HG03521 (cell line): ENCODE measurements around the gene PACS2.

Source experiments
- ATAC-seq: cut with Tn5 transposase; IDR thresholded peaks from one replicate; pipeline ENCODE4 v1.9.1; 2021; ENCODE audit warnings: mild to moderate bottlenecking, moderate library complexity; ENCODE audit not compliant: unreplicated experiment

The PACS2 gene

DNA sequence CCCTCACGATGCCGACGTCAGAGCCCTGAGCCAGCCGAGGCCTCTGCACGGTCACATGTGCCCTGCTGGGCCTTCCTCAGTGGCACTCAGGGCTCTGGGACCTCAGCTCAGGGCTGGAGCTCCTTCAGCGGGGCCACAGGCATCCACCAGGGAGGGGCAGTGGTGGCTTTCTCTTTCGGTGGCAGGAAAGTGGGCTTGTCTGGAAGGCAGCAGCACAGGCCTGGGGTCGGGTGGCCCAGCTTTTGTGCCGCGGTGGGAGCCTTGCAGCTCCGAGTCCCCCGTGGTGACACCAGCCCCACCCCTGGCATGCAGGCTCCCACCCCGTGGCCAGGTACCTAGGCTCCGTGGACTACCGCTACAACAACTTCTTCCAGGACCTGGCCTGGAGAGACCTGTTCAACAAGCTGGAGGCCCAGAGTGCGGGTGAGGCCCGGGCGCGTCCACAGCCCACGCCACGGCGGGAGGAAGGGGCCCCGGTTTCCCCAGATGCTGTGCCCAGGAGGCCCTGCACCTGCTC, 69.6 kb downstream of the PACS2 start:
- no peak for ATAC-seq

DNA sequence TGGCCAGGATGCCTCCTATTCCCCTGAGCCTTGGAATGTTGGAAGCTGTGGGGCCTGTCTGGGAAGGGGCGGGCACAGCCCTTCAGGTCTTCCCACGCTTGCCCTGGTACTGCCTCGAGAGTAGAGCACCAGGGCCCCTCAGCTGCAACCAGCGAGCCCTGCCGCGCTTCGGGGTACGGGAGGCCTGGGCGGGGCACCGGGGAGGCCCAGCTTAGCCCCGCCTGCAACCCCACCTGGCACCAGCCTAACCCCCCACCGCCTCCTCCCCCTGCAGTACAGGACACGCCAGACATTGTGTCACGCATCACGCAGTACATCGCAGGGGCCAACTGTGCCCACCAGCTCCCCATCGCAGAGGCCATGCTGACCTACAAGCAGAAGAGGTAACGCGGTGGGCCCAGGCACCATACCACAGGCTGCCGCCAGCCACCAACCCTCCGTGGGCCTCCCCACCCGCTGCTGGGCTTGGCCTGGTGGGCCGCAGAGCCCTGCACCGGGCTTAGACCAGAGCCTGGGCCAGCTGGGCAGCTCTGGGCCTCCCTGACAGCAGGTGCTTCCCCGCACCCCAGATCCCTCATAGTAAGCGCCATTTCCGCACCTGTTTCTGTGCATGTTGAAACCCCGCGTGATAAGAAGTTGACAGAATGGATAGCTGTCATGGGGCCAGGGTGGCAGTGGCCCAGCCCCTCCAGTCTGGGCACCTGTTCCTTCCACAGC, 70.2 kb downstream of the PACS2 start:
- ATAC-seq, result no peak

DNA sequence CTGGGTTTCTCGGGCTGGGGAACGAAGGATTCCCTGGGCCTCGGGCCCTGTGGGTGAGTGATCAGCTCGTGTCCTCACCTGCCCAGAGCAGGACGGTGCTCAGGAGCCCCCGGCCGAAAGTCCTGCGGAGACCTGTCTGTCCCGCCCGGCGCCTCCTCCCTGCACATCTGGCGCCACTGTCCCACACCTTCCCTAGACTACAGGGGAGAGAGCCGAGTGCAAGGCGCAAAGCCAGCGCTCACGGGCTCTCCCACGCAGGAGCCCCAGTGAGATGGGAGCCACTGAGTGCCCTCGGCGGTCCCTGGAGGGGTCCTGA, 70.7 kb downstream of the PACS2 start:
- ATAC-seq, result no peak

DNA sequence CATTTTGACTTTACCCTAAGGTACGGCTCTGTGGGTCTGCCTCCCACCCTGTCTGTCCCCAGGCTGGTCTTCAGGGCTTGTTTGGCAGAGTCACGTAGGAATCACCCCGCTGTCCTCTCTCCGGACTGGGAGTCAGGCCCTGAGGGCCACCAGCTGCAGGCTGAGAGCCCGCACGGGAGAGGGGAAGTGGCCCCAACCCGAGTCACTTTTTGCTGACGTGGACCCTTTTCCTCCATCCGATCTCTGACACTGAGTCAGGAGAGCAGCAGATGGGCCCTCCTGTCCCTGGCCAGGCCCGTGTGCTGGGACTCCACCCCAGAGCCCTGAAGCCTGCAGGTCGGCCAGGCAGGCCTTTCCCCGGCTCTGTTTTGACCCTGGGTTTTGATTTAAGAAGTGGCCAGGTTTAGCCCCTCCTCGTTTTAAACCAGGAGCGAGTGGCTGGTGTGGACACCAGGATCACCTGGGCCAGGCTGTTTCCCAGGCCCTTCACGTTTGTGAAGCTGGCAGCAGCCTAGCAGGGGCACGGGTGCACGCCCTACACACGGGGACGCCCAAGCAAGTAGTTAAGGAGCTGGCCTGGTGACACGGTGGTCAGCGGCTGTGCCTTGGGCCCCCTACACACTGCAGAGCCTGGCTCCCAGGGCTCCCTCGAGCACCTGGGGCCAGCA, 71.3 kb downstream of the PACS2 start:
- ATAC-seq, result no peak

DNA sequence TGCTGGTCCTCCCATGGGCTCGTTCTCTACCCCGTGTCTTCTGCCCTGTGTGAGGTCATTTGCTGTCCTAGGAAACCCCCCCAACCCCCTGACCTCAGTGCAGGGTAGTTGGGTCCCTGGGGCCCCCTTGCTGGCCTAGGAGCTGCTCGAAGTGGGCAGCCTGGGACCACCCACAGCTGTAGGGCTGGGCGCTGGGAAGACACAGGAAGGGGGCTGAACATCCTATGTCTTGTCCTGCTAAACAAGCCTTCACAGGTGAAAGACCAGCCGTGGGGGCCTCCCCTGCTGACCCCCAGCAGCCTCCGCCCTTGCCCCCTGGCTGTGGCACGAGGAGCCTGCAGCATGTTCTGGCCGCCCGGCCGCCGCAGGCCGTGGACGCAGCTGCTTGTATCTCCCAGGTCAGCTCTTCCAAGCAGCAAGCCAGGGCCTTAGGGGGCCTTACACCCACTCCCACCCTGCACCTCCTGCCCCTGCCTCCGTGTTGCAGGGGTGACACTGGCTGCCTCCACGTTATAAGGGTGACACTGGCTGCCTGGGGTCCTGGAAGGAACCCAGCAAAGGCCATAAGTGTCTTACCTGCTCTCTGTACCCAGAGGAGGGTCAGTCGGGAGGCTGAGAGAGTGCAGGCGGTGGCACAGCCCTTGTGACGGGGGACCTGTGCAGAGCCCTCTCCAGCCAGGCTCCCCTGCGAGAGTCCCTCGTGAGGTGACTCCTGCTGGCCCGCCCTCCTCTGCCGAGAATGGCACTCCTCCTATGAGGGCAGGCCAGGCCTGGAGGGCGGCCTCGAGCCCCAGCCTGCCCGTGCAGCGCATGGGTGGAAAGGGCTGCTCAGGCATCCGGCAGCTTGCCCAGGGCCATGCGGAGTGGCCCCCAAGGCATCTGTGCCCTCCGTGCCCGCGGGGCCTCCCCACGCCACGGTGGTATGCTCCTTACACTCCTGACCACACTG, 72.3 kb downstream of the PACS2 start:
- ATAC-seq, result no peak

DNA sequence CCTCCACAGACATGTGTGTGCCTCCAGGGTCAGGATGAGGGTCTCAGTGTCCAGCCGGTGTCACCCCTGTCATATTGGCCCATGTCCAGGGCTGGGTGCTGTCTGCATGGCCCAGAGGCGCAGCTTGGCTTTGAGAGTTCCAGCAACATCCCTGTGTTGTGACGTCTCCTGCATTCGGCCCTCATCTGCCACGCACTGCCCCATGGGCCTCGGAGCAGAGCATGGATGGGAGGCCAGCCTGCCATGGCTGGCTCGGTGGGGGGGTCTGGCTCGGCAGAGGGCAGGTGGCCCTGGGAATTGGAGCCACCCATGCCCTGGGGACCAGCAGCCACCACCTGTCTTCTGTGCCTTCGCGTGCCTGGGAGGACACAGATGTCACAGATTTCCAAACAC, 73.0 kb downstream of the PACS2 start:
- ATAC-seq, result no peak

DNA sequence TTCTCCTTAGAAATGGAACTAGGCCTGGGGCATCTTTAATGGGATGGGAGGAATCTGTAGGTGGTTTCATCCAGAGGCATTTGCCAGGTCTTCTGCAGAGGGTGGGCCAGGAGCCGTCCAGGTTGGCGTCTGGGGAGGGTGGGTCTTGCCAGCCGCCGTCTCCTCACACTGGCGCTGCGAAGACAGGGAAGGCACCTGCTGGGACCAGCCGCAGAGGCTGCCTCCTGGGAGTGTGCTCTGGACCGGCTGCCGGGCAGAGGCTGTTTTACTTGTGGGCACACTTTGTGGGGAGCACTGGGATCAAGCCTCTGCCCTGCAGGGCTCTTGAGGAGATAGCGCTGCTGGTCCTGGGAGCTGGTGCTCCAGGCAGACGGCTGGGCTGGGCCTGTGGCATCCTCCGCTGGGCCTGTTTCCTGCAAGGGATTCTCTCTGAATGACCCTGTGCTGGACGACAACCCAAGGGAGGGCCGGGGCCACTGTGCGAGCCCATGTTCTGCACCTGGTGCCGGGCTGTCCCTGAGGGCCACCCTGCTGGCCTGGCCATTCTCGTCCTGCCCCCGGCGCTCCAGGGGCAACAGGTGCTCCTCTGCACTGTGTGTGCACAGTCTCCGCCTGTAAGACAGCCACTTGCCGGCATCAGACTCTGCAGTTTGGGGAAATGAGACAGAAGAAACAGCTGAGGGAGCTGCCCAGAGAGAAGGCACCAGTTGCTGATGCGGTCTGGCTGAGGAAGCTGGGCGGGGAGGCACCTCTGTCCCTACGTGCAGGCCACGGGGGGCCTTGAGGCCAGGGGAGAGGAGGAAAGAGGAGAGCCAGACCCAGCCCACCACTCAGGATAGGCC, 73.8 kb downstream of the PACS2 start:
- ATAC-seq, result no peak

DNA sequence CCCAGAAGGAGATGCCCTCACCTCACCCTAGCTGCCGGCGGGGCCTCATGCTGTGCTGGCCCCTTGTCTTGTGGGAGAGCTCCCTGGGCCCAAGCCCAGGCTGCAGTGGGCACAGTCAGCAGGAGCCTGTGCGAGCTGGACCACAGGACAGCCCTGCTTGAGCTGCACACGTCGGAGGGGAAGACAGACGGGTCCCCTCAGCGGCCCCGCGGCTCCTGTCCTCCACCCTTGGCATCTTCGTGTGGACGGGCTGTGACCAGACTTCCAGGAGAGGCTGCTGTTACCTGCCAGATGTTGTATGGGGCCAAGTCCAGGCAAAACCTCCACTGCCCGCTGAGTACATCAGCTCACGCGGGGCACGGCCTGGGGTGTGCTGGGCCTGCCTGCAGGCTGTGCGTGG, 74.4 kb downstream of the PACS2 start:
- ATAC-seq, result no peak

DNA sequence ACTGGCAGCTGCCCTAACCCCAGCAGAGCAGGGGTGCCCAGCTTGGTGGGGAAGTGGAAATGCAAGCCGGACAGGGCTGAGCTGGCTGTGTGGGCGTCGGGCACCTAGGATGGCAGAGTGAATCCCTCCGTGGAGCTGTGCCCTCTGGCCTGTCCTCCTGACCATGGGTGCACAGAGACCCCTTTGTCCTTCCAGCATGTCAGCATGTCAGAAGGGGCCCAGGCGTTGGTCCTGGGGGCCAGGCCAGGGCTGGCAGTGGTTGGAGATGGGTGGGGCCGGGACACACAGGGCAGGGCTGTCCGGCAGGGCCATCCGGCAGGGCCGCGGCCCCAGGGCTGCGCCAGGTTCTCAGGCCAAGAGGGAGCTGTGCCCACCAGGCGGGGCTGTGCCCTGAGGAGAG, 75.0 kb downstream of the PACS2 start:
- no peak for ATAC-seq

DNA sequence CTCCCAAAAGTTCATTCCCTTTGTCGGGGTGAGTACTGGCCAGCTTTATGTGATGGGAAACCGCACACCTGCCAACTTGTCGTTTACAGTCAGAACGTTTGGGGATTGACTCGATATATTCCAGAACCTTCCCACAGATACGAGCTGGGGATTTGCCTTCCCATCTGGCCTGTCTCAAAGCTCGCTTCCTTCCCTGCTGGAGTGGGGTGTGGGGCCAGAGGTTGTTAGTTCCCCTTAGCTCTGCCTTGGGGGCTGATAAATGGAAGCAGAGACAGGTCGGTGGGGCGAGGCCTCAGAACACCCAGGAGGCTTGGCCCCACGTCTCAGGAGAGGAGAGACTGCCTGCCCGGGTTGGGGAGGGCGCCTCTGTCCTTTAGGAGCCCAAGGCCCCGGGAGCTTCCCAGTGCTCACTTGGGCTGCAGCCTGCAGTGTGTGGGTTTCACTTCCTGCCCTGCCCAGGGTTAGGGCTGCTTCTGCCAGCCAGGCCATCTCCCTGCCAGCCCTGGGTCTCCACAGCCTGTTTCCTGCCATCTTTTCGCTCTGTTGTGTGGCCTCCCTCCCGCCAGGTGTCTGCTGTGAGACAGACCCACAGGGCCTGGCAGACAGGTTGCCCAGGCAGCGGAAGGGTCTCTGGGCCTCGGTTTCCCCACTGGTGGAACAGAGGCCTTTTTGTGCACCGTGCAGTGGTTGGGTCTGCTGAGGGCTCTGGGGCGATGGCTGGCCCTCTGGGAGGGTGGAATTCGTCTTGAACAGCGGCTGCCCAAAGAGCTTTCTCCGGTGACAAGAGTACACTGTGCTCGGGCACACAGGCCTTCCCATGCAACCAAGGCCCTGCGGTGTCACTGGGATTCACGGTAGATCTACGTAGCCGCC, 75.7 kb downstream of the PACS2 start:
- ATAC-seq, result no peak

DNA sequence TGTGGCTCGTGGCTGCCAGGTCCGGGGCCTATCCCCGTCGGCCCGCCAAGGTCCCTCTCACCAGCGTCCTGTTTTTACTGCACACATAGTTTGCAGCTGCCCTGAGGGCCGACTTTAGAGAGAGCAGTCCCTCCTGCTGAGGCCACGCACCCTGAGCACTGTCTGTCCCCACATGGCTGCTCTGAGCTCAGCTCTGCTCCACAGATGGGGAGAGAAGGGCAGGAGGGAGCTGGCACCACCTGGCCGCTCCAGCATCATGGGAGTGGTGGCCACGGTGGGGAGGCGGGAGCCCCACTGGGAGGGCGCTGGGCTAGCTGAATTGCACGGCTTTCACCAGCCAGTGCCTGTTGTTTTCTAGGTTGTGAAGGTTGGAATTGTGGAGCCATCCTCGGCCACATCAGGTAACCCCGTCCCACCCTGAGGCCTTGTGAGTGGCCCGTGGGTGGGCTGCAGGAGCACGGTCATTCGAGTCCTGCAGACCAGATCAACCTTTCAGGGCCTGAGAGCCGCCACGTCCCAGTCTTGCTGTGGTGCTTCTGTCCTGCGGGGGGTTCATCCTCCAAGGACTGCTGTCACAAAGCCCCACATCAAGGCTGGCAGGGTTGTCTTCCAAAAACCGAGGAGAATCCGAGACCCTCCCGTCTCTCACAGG, 76.4 kb downstream of the PACS2 start:
- ATAC-seq, result no peak

DNA sequence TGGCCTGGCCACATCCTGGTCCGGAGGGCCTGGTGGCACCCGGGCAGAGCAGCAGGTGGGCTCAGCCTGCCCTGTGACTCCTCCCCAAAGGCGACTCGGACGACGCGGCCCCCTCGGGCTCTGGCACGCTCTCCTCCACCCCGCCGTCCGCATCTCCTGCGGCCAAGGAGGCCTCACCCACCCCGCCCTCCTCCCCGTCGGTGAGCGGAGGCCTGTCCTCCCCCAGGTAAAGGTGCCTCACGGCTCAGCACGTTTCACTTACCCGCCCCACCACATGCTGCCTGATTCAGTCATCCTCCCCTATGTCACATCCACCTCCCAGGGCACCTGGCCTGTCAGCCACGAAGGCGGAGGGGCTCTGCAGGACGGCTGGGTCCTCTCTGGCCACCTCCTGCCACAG, 77.0 kb downstream of the PACS2 start:
- no peak for ATAC-seq

DNA sequence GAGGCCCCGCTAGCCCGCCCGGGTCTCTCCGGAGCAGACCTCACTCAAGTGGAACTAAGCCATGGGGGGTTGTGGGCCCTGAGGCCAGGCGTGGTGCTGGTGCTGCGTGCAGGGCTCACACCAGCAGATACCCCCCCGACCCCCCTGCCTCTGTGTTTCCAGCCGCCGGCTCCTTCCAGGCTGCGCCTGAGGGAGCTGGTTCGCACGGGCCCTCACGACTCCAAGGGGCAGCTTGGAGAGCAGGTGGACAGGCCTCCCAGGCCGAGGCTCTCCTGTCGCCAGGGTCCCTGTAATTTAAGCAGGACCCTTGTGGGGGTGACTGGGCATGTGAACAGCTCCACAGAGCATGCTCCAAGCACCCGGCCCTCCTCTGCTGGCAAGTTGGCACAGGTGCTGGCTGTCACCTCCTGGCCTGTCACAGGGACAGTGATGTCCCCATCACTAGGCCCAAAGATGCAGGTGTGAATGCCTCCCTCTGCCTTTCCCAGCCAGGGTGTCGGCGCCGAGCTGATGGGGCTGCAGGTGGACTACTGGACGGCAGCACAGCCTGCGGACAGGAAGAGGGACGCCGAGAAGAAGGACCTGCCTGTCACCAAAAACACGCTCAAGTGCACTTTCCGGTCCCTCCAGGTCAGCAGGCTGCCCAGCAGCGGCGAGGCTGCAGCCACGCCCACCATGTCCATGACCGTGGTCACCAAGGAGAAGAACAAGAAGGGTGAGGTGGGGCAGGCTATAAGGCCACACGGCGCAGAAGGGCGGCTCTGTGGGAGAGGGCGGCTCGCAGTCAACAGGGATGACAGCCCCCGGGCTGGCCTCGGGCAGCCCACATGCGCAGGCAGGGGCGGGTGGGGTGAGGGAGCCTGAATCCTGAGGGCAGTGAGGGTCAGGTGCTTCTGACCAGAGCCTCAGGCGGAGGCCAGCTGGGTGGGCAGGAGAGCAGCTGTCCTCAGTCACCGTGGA, 77.9 kb downstream of the PACS2 start:
- ATAC-seq, result no peak

DNA sequence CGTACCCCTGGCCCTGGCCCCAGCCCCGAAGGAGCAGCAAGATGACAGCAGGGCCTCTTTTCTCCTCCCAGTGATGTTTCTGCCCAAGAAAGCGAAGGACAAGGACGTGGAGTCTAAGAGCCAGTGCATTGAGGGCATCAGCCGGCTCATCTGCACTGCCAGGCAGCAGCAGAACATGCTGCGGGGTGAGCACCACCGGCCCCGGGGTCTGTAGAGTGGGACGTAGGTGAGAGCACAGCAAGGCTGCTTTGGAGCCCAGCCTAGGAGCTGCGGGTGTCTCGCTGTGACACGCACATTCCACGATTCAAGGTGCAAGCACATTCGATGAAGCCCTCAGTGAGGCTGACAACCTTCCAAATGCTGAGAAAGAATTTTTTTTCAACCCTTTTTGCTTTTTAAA, 78.6 kb downstream of the PACS2 start:
- no peak for ATAC-seq

DNA sequence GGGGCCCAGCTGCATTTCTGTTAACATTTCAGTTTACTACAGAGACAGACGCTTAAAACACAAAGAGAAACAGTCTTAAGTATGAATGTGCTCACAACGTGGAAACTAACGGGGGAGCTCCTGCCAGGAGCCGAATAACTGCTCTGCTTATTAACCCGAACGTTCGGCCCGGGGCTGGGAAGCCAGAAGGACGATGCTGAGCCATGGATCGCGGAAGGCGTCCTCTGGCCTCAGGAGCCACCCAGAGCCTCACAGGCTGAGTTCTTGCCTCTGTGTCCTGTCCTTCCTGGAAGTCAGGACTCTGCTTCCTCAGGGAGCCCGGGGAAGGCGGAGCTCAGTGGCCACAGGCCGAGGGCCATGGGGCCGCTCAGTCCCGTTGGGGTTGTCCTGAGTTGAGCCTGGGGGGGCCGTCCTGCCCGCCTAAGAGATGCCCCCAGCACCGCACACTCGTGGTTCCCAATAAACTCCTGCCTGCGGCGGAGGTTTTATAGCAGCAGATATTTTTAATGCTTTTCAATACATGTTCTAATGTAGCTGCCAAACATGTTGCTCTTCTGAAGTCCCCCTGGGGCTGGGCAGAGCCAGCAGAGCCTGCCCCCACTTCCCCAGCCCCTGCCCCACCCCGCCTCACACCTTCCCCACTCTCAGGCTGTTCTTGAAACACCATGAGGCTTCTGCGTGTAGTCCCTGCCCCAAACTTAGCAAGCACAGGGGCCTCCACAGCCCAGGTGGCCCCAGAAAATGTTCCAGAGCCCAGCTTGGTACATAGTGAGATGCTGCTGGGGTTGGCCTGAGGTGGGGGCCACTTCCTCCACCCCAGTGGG, 80.4 kb downstream of the PACS2 start:
- no peak for ATAC-seq

DNA sequence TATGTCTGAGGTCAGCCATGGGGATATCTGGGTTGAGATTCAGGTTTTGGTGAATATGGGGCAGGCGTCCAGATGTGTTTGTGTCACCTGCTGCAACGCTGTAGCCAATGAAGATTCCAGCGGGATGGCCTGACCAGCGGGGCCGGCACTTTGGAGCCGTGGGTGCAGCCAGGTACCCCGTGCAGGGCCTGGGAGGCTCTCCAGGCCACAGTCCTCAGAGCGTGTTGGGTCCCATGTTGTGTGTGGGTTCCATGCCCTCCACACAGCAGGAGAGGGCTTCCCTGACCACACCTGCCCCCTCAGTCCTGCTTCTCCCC, 80.9 kb downstream of the PACS2 start:
- no peak for ATAC-seq

DNA sequence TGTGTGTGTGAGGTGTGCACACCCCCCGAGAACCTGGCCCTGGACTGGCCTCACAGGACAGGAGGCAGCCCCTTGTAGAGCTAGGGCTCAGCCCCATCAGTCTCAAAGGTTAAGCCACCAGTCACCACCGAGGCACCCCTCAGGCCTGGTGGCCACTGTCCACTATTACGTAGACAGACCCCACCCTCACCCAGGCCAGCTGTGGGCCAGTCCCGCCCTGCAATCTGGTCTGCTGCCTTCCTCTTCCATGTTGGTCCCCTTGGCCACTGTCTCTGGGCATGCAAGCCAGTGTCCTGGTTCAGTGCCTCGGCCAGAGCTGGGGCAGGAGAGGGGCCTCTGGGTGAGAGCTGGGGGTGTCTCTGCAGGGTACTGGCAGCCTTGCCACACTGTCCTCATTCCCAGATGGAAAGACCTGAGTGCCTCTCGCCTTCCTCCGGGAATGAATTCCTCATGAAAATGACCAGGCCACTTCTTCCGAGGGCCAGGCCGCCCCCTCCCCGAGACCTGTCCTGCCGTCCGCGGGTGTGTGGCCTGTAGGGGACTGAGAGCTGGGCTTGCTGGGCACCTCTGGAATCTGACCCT, 82.9 kb downstream of the PACS2 start:
- ATAC-seq, result no peak
